Testis (tissue), 2 donors: ENCODE data around the gene CTAGE8.
"Not testable (repeated sequence)": the region's sequence is repeated elsewhere in the genome, so short reads cannot be mapped to it uniquely, and the experiment has no call there.

Experiments
- CTCF ChIP-seq, 3 experiments: fragments of 450-650 bp in 2 of 3; fragments of 200-600 bp in 1 of 3; sonication (generic) in 1 of 3; IDR thresholded peaks; one replicate each; pipeline ENCODE4 v1.5.1; 2016 to 2019; ENCODE audit warnings: antibody characterized with exemption in 3 of 3, mild to moderate bottlenecking in 2 of 3, moderate library complexity in 1 of 3
- POLR2A ChIP-seq: fragments of 450-650 bp; IDR thresholded peaks from one replicate; pipeline ENCODE4 v1.6.1; 2017; ENCODE audit warnings: antibody characterized with exemption, mild to moderate bottlenecking, moderate library complexity

DNA sequence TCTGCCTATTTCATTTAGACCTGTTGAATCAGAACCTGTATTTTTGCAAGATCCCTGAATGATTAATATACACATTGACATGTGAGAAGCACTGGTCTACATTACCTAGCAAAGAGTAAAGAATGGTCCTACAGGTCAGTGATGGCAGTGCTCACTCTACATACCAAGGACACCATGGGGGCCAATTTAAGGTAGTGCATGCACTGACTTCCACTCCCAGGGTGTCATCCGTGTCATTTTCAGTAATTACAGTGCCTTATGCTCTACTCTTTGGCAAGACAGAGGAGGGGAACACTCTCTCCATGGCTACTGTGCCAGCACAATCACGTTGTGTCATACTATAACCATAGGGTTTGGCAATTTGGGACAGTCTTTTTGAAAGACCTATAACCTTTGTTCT lies 23.7 kb downstream of the CTAGE8 start:
- not testable (repeated sequence) for TF ChIP-seq CTCF (IDR thresholded peaks at IDR 0.05); POLR2A
